HG03196 (cell line): ENCODE data around the gene OR56A5.
"Not testable (repeated sequence)": the region's sequence is repeated elsewhere in the genome, so short reads cannot be mapped to it uniquely, and the experiment has no call there.

ENCODE experiments used
- ATAC-seq: cut with Tn5 transposase; IDR thresholded peaks from one replicate; pipeline ENCODE4 v1.9.1; 2021; ENCODE audit not compliant: unreplicated experiment

Gene OR56A5, protein sequence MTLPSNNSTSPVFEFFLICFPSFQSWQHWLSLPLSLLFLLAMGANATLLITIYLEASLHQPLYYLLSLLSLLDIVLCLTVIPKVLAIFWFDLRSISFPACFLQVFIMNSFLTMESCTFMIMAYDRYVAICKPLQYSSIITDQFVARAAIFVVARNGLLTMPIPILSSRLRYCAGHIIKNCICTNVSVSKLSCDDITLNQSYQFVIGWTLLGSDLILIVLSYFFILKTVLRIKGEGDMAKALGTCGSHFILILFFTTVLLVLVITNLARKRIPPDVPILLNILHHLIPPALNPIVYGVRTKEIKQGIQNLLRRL

DNA sequence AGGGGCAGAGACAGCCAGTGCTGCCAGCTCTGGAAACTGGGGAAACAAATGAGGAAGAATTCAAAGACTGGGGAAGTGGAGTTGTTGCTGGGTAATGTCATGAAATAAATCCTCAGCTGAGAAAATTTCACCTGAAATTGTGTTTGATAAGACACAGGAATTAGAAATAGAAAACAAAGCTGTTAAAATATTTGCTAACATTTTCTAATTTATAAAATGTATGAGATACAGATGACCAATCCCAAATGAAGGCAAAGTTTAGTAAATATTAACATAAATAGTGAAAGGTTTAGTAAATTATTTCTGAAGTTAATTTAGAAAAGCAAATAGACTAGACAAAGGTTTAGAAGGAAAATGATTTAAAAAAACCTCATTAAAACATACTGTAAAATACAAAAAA, at the start of gene OR56A5:
TSS of gene OR56A5 (minus strand) at position 101 of the 400 bp plus-strand sequence. CDS start at position 101, 0 bp downstream.
- ATAC-seq: no peak

DNA sequence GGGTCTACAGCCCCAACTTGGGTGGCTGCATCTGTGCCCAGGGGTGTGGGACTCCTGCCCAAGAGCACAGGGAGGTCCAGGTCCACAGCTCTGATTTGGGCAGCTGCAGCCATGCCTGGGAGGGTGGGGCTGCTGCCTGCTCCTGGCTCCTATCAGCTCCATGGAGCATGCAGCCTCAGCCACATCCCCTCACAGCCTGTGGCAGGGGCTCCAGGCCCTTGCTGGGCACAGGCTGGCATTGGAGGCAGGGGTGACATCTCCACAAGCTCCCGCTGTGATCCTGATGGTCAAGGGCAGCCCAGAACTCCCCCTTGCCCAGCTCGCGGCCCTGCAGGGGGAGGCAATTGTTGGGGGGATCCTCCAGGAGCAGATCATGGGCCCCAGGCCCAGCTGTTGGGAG, 44.7 kb upstream of the OR56A5 start:
- ATAC-seq: no peak

DNA sequence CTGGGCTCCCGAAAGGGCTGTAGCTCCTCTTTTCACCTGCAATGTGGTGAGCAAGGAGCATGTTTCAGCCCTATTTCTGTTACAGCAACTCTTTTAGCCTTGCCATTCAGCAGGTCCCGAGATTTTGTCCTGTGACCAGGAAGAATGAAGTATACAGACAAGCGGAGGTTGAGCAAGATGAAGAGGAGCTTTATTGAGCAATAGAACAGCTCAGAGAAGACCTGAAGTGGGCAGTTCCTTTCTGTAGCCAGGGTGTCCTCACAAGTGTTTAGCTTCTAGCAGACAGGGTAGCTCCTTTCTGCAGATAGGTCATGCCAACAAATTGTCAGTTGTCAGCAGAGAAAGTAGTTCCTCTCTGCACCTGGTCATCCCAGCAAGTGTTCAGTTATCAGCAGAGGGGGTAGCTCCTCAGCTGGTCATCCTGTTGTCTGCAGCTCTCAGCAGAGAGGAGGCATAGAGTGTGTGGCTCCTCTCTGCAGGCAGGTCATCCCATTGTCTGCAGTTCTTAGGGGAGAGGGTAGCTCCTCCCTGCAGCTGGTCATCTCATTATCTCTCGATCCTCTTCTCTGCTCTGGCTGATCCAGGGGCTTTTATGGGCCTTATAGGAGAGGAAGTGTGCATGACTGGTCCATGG, 43.9 kb upstream of the OR56A5 start:
- no peak for ATAC-seq

GRCh38 chr11:6006846-6007245, 38.6 kb upstream of the OR56A5 start, which contains the start of gene OR56A4:
TSS of gene OR56A4 (minus strand) at chr11:6006946. CDS start at chr11:6002992, 3,954 bp downstream.
- no peak for ATAC-seq

GRCh38 chr11:6006395-6006794, 38.1 kb upstream of the OR56A5 start:
- no peak for ATAC-seq

DNA sequence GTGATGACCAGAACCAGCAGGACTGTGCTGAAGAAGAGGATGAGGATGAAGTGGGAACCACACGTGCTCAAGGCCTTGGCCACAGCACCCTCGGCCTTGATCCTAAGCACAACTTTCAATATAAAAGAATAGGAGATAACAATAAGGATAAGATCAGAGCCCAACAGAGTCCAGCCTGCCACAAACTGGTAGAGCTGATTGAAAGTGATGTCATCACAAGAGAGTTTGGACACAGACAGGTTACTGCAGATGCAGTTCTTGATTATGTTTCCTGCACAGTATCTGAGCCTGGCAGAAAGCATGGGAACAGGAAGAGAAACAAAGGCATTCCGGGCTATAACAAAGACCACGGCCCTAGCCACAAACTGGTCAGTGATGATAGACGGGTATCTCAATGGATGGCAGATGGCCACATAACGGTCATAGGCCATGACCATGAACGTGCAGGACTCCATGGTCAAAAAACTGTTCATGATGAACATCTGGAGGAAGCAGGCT, 34.0 kb upstream of the OR56A5 start:
- ATAC-seq: no peak

DNA sequence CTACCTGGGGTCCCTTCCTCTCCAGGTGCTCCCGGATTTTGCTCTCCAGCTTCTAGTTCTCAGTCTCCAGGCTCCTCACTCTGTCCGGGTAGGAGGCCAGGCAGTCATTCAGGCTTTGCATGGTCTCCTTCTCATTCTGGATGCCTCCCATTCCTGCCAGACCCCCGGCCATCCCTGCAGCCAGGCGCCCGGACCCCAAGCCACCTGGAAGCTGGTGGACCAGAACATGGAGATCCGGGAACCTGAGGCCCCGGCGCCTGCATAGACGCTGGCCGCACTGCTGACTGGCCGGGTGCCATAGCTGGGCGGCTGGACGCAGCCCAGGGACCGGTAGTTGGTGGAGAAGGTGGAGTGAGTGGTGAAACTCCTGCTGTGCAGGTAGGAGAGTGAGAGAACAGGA, 26.5 kb upstream of the OR56A5 start:
- ATAC-seq: no peak

- no peak for ATAC-seq
Measured at GRCh38 chr11:5992604-5993251, 24.4 kb upstream of the OR56A5 start.

- ATAC-seq: no peak
Measured at GRCh38 chr11:5992150-5992549, 23.9 kb upstream of the OR56A5 start.

DNA sequence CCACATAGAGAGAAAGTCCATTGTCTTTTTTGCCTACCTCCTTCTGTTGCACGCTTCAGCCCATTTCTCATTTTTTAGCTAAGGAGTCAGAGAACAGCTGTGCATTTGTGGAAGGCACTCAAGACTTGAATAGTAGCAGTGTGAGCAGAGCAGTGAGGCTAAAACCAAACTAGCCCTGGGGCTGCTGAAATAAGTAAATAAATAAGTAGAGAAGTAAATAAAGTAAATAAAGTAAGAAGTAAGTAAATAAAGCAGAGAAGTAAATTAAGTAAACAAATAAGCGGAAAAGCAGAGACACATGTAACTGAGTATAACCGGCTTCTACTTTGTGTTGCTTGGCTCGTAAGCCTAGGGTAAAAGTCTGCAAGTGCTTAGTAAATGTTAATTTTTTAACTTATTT, 20.9 kb upstream of the OR56A5 start:
- ATAC-seq: no peak

GRCh38 chr11:5986885-5987284, 18.6 kb upstream of the OR56A5 start, which contains the start of gene OR52L1:
TSS of gene OR52L1 (minus strand) at chr11:5986985. CDS start at chr11:5986930, 55 bp downstream.
- no peak for ATAC-seq

- no peak for ATAC-seq
Measured at GRCh38 chr11:5983443-5983842, 15.1 kb upstream of the OR56A5 start.

DNA sequence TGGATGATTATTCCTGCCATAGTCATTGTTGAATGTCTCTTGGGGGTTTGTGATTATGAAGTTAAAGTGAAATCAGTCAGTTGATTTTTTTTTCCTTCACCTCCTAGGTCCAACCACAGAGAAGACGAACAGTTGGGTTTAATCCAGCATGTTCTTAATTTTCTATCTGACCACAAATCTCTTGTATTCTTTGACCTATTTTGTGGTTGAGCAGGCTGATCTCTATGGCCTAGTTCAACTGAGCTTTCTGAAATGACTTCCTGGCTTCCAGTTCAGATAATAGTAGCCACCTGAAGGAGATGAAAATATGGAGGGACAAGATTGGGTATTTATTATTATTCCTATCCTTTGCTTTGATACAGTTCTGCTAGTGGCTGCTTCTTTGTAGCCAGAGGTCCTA, 5.2 kb upstream of the OR56A5 start:
- no peak for ATAC-seq

DNA sequence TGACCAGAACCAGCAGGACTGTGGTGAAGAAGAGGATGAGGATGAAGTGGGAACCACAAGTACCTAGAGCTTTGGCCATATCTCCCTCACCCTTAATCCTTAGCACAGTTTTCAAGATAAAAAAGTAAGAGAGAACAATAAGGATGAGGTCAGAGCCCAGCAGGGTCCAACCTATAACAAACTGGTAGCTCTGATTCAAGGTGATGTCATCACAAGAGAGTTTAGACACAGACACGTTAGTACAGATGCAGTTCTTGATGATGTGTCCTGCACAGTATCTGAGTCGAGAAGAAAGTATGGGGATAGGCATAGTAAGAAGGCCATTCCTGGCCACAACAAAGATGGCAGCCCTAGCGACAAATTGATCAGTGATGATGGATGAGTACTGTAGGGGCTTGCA, 586 bp downstream of the OR56A5 start:
- ATAC-seq: no peak

DNA sequence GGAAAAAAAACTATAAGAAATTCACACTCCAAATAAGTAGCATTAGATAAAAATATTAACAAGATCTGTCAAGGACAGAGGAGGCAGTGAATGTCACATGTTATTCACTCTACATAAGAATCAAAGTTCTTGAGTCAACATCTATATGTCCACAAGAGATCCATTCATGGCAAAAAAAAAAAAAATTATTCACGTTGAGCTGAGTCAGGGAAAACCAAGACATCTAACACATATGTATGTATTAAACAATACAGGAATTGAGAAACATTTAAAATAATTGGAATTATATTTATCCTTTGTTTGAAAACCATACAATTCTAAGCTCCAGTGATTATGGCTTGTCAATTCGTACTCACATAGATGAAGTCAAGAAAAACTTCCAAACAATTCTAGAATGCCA, 1.3 kb downstream of the OR56A5 start:
- no peak for ATAC-seq

DNA sequence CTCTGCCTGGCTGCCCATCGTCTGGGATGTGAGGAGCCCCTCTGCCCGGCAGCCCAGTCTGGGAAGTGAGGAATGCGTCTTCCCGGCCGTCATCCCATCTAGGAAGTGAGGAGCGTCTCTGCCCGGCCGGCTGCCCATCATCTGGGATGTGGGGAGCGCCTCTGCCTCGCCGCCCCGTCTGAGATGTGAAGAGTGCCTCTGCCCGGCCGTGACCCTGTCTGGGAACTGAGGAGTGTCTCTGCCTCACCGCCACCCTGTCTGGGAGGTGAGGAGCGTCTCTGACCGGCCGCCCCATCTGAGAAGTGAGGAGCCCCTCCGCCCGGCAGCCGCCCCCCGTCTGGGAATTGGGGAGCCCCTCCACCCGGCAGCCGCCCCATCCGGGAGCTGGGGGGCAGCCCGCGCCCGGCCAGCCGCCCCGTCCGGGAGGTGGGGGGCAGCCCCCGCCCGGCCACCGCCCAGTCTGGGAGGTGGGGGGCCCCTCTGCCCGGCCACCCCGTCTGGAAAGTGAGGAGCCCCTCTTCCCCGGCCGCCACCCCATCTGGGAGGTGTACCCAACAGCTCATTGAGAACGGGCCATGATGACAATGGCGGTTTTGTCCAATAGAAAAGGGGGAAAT, 7.5 kb downstream of the OR56A5 start:
- not testable (repeated sequence) for ATAC-seq

- ATAC-seq: no peak
Measured at GRCh38 chr11:5955586-5955985, 12.7 kb downstream of the OR56A5 start.

- no peak for ATAC-seq
Measured at GRCh38 chr11:5941951-5942350, 26.3 kb downstream of the OR56A5 start, which contains the start of gene OR56A3. TSS of gene OR56A3 (plus strand) at chr11:5942251. CDS start at chr11:5947347, 5,096 bp downstream.

DNA sequence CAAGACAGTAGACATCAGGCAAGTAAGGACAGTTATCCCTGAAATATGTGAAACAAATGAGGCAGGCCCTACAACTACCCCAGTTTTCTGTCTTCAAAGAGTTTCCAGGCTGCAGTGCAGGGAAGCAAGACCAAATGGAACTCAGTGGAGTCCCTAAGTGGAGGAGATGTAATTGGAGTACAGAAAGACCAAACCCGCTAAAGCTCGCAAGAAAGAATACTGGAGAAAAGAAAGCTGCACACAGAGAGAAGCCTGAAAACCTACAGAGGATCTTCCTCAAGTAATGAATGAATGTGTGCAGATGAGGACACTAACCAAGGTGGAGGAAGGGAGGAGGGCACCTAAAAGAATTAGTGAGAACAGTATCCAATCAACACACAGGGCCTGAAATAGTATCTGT, 27.5 kb downstream of the OR56A5 start:
- ATAC-seq: no peak

DNA sequence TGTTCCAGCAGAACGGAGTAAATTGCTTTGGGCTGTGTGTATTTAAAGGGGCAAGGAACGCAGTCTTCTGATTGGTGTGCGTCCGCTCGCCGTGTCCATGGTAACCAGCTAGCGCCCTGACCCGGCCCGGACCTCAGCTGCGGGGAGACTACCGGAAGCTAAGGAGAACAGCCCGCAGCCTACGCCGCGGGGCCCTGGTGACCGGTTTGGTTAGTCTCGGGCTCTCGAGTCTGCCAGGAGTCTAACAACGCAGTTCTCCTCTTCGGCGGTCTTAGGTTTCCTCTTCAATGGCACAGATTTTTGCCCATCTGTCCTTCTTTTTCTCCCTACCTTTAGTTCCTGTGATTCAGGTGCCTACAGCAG, 29.7 kb downstream of the OR56A5 start:
- no peak for ATAC-seq

DNA sequence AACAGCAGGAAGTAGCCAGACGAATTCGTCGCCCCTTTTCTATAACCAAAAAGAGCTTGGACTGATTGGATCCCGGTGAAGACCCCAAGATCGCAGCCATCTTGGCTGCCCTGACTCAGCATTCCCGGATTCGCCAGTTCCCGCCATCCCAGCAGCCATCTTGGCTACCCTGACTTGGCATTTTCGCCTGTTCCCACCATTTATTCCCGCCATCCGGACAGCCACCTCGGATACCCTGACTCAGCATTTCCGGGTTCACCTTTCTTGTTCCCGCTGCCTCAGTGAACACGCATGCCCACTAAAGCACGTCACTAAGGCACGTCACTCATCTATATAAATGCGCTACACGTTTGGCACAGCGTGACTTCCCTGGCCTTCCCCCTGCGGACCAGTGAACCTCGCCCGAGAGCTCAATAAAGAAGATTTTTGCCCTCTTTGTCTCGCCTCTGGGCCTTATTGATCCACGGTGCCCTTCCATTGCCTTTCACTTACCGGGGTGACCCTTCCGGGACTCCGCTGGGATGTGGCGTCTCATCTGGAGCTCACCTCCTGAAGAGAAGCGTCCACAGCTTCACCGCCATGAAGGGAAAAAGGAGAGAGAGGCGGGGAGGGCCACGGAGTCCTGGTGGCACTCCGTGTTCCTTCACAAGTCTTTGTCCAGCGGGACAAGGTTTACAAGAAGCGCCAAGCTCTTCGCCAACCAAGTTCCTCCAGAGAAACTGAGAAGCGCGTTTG, 30.3 kb downstream of the OR56A5 start:
- no peak for ATAC-seq
